Measurements from ENCODE around the gene ICAM4.
A peak's percentile ranks its signal among the peaks of the same experiment; 100 is the strongest.

The ICAM4 gene

GRCh38 chr19:10294368-10294697, 7.6 kb downstream of the ICAM4 start:
- H3K36me3 ChIP-seq (ENCODE audit: insufficient read depth, low read length): no peaks in the 10 kb centered on the region
- no peak overlapping the region for H3K9ac ChIP-seq (ENCODE audit: low read depth, low read length)
- no peak overlapping the region for H3K4me2 ChIP-seq (ENCODE audit: low read length)
- H3K9me3 ChIP-seq (replicated peaks; ENCODE audit: low read length): no peaks in the 10 kb centered on the region
- no peak overlapping the region for H3K4me3 ChIP-seq (ENCODE audit: low read length)
- H3K4me1 ChIP-seq (ENCODE audit: control insufficient read depth, insufficient read depth, low read length): peaks cover 45% of the 10 kb centered on the region
- H3K27me3 ChIP-seq (ENCODE audit: control insufficient read depth, insufficient read depth, low read length): peaks cover 72% of the 10 kb centered on the region

DNA sequence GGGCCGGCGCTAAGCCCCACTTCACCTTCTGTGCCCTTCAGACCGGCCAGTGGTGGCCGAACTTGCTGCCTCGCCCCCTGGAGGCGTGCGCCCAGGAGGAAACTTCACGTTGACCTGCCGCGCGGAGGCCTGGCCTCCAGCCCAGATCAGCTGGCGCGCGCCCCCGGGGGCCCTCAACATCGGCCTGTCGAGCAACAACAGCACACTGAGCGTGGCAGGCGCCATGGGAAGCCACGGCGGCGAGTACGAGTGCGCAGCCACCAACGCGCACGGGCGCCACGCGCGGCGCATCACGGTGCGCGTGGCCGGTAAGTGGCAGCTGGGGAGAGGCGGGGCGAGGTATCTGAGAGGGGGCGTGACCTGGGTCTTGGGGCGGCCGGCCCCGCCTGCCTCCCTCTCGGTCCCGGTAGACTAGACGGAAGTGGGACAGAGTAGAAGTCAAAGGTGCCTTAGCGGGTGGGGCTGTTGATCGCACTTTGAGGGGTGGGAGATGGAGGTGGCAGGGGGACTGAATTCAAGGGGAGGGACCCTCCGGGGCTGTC, 8.6 kb downstream of the ICAM4 start:
- H3K9ac ChIP-seq (ENCODE audit: low read depth, low read length): no peak overlapping the region

GRCh38 chr19:10295847-10296591, 9.3 kb downstream of the ICAM4 start:
- H3K4me2 ChIP-seq (ENCODE audit: low read length): peak overlapping the region; percentile 68
- no peaks in the 10 kb centered on the region for H3K9me3 ChIP-seq (replicated peaks; ENCODE audit: low read length)
- H3K9ac ChIP-seq (ENCODE audit: low read depth, low read length): no peak overlapping the region
- H3K4me1 ChIP-seq (ENCODE audit: control insufficient read depth, insufficient read depth, low read length): peaks cover 29% of the 10 kb centered on the region
- no peak overlapping the region for H3K4me3 ChIP-seq (ENCODE audit: low read length)
- peaks cover 59% of the 10 kb centered on the region for H3K27me3 ChIP-seq (ENCODE audit: control insufficient read depth, insufficient read depth, low read length)
- no peaks in the 10 kb centered on the region for H3K36me3 ChIP-seq (ENCODE audit: insufficient read depth, low read length)

More for the DNA sequence above, 8.6 kb downstream of the ICAM4 start:
- peak overlapping the region; percentile 32 for H3K4me3 ChIP-seq (ENCODE audit: low read length)
- peak overlapping the region; percentile 68 for H3K4me2 ChIP-seq (ENCODE audit: low read length)
- peaks cover 36% of the 10 kb centered on the region for H3K4me1 ChIP-seq (ENCODE audit: control insufficient read depth, insufficient read depth, low read length)
- H3K27me3 ChIP-seq (ENCODE audit: control insufficient read depth, insufficient read depth, low read length): peaks cover 65% of the 10 kb centered on the region
- H3K9me3 ChIP-seq (replicated peaks; ENCODE audit: low read length): no peaks in the 10 kb centered on the region
- H3K36me3 ChIP-seq (ENCODE audit: insufficient read depth, low read length): no peaks in the 10 kb centered on the region

GRCh38 chr19:10299545-10300458, 13.0 kb downstream of the ICAM4 start:
- Histone ChIP-seq H3K9me3 (replicated peaks; ENCODE audit: low read length) (no peaks in the 10 kb centered on the region), H3K4me3 (ENCODE audit: low read length) (no peak overlapping the region), H3K4me2 (ENCODE audit: low read length) (no peak overlapping the region), H3K4me1 (ENCODE audit: control insufficient read depth, insufficient read depth, low read length) (peaks cover 30% of the 10 kb centered on the region), H3K9ac (ENCODE audit: low read depth, low read length) (no peak overlapping the region), H3K27me3 (ENCODE audit: control insufficient read depth, insufficient read depth, low read length) (peaks cover 22% of the 10 kb centered on the region), H3K36me3 (ENCODE audit: insufficient read depth, low read length) (no peaks in the 10 kb centered on the region)

DNA sequence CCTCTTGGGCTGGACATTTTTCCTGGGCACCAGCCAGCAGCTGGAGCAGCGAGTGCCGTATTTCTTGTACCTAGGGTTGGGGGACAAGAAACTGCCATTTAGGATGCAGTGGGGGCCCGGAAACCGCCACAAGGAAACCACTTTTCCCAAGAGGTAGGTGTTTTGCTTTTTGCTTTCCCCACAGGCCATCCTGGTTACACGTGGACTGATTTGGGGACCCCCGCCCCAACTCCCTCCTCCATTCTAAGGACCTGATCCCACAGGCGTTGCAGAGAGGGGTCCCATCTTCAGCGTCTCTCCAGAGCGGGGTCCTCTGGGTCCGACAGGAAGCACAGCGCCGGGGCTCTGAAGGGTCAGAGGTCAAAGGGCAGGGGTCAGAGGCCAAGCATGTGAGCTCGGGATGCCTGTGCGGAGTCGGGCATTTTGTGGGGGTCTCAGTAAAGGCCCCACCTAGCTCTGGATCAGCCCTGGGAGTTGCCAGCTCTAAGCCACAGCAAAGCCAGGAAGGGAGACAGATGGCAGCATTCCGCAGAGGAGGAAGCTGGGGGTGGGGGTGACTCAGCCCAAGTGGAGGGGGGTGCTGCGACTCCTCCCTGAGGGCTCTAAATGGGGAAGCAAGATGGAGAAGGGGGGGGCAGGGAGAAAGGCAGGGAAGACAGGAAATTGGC, 18.5 kb downstream of the ICAM4 start:
- H3K9me3 ChIP-seq (replicated peaks; ENCODE audit: low read length): no peaks in the 10 kb centered on the region
- H3K4me1 ChIP-seq (ENCODE audit: control insufficient read depth, insufficient read depth, low read length): peaks cover 27% of the 10 kb centered on the region
- peak overlapping the region; percentile 58 for H3K9ac ChIP-seq (ENCODE audit: low read depth, low read length)
- no peaks in the 10 kb centered on the region for H3K27me3 ChIP-seq (ENCODE audit: control insufficient read depth, insufficient read depth, low read length)
- H3K4me2 ChIP-seq (ENCODE audit: low read length): peak overlapping the region; percentile 41
- no peaks in the 10 kb centered on the region for H3K36me3 ChIP-seq (ENCODE audit: insufficient read depth, low read length)
- H3K4me3 ChIP-seq (ENCODE audit: low read length): no peak overlapping the region

DNA sequence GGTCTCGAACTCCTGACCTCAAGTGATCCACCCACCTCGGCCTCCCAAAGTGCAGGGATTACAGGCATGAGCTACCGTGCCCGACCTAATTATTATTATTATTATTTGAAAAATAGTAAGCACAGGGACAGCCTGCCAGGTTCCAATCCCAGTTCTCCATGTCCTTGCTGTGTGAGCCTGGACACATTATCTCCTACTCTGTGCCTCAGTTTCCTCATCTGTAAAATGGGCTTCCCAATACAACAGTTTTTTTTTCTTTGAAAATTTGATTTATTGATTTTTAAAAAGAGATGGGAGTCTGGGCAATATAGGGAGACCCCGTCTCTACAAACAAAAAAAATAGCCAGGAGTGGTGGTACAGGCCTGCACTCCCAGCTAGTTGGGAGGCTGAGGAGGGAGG, 19.6 kb downstream of the ICAM4 start:
- H3K36me3 ChIP-seq (ENCODE audit: insufficient read depth, low read length): no peaks in the 10 kb centered on the region
- no peak overlapping the region for H3K9ac ChIP-seq (ENCODE audit: low read depth, low read length)
- H3K4me1 ChIP-seq (ENCODE audit: control insufficient read depth, insufficient read depth, low read length): peaks cover 27% of the 10 kb centered on the region
- no peak overlapping the region for H3K4me2 ChIP-seq (ENCODE audit: low read length)
- no peaks in the 10 kb centered on the region for H3K27me3 ChIP-seq (ENCODE audit: control insufficient read depth, insufficient read depth, low read length)
- no peak overlapping the region for H3K4me3 ChIP-seq (ENCODE audit: low read length)
- H3K9me3 ChIP-seq (replicated peaks; ENCODE audit: low read length): no peaks in the 10 kb centered on the region

DNA sequence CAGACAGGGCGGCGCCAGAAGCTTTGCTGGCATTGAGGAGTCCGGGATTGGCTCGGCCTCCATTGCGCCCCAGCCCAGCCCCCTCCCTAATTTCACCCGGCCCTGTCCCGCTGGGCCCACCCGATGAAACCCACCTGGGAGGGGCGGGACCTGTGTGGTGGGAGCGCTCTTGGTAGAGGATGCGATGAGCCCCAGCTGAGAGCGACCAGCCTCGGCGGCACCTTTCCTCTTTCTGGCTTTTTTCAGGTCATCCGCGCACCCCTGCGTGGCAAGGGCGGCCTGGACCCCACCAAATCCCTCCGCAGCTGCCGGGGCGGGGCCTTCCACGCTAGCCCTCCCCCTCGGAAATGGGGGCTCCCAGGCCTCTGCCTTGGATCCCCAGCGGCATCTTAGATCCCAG, 22.7 kb downstream of the ICAM4 start, which contains the start of gene ZGLP1:
TSS of gene ZGLP1 (minus strand) at position 393 of the 400 bp plus-strand sequence.
- Histone ChIP-seq H3K4me1 (ENCODE audit: control insufficient read depth, insufficient read depth, low read length) (peaks cover 15% of the 10 kb centered on the region), H3K4me2 (ENCODE audit: low read length) (no peak within 1 kb of the TSS), H3K36me3 (ENCODE audit: insufficient read depth, low read length) (no peaks in the 10 kb centered on the region), H3K4me3 (ENCODE audit: low read length) (no peak within 1 kb of the TSS), H3K27me3 (ENCODE audit: control insufficient read depth, insufficient read depth, low read length) (no peaks in the 10 kb centered on the region), H3K9ac (ENCODE audit: low read depth, low read length) (no peak within 1 kb of the TSS), H3K9me3 (replicated peaks; ENCODE audit: low read length) (no peaks in the 10 kb centered on the region)

GRCh38 chr19:10315335-10316214, 28.8 kb downstream of the ICAM4 start, which contains the start of gene FDX2:
FDX2 (minus strand) TSS chr19:10316015; CDS start chr19:10315996, 19 bp downstream.
- Histone ChIP-seq H3K36me3 (ENCODE audit: insufficient read depth, low read length) (peaks cover 20% of the 10 kb centered on the region), H3K4me3 (ENCODE audit: low read length) (peak within 1 kb of the TSS; percentile 75), H3K9me3 (replicated peaks; ENCODE audit: low read length) (no peaks in the 10 kb centered on the region), H3K4me1 (ENCODE audit: control insufficient read depth, insufficient read depth, low read length) (peaks cover 4% of the 10 kb centered on the region), H3K9ac (ENCODE audit: low read depth, low read length) (peak within 1 kb of the TSS; percentile 76), H3K4me2 (ENCODE audit: low read length) (peak within 1 kb of the TSS; percentile 81), H3K27me3 (ENCODE audit: control insufficient read depth, insufficient read depth, low read length) (no peaks in the 10 kb centered on the region)

GRCh38 chr19:10316229-10317044, 29.7 kb downstream of the ICAM4 start:
- peaks cover 4% of the 10 kb centered on the region for H3K4me1 ChIP-seq (ENCODE audit: control insufficient read depth, insufficient read depth, low read length)
- no peaks in the 10 kb centered on the region for H3K27me3 ChIP-seq (ENCODE audit: control insufficient read depth, insufficient read depth, low read length)
- H3K4me2 ChIP-seq (ENCODE audit: low read length): peak overlapping the region; percentile 81
- H3K9me3 ChIP-seq (replicated peaks; ENCODE audit: low read length): no peaks in the 10 kb centered on the region
- peak overlapping the region; percentile 76 for H3K9ac ChIP-seq (ENCODE audit: low read depth, low read length)
- H3K36me3 ChIP-seq (ENCODE audit: insufficient read depth, low read length): peaks cover 27% of the 10 kb centered on the region
- H3K4me3 ChIP-seq (ENCODE audit: low read length): peak overlapping the region; percentile 75

Data from skeletal muscle satellite cell (primary cell).